ENCODE measurements around the gene TSHZ3. TPM values are rescaled to one million over a fixed set of nuclear protein-coding genes. Genes with fewer than 3 reads are reported as not detected.
A peak's percentile ranks its signal among the peaks of the same experiment; 100 is the strongest.

TSHZ3 gene
- total RNA-seq, 4 donors from 2014 or later: 0.19 to 5.3 (median 1.9) TPM

DNA sequence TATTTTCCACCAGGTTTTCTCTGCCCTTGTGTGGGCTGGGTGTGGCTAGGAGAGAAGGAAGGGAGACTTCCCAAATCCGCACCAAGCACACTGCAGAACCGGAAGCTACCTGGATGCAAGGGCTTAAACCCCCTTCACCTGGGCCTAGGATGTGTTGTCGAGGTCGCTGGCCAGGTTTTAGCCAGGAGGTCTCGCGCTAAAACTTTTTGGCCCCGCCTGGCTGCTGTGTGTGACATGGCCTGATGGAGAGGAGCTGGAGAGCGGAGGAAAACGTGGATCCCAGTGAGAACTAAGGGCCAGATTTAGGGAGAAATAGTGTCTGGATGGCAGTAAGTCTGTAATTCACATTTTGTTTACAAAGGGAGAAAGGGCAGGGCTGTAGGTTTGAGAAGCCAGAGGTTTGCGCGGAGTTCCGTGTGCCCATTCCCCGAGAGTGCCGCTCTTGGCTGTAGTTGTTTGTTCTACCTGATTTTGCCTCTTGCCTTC is 3.1 kb upstream of the TSHZ3 start:
- TF ChIP-seq CTCF (IDR thresholded peaks at IDR 0.05) (no peak), POLR2A (IDR thresholded peaks at IDR 0.05) (no peak)
- peaks cover 0 to 99% (median 8%) of the 10 kb centered on the region in 4 donors for H3K27me3 ChIP-seq
- H3K27ac ChIP-seq: no peak overlapping the region
- DNase-seq: no peak
- H3K36me3 ChIP-seq: no peaks in the 10 kb centered on the region
- H3K9me3 ChIP-seq: no peaks in the 10 kb centered on the region
- peak overlapping the region in 2 of 4 donors; percentile 91 to 98 for H3K4me3 ChIP-seq
- intact Hi-C loops (cut with DNase I): no loop called here
- peaks cover 30 to 79% (median 30%) of the 10 kb centered on the region in 3 donors for H3K4me1 ChIP-seq
- 47 to 87% methylated on average over 13 to 14 of the region's 14 CpGs for WGBS, 2 donors

DNA sequence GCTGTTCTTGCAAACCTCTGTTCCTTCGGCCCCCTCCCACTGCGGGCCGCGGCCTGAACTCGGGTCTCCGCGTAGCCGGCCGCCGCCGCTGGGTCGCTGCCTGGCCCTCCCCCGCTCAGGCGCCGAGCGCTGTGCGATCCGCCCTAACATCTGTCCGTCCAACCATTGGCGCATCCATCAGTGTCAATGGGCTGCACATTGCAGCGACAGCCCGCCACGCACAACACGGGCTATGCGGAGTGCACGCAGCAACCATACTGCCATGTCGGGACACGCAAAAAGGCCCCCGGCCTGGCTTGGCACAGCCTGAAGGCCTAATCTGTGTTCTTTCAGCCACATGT is 2.6 kb upstream of the TSHZ3 start:
- H3K4me3 ChIP-seq: peak overlapping the region; percentile 63 to 98 (median 80)
- H3K36me3 ChIP-seq: no peaks in the 10 kb centered on the region
- H3K9me3 ChIP-seq: no peaks in the 10 kb centered on the region
- TF ChIP-seq CTCF (IDR thresholded peaks at IDR 0.05) (no peak), POLR2A (IDR thresholded peaks at IDR 0.05) (no peak)
- peaks cover 30 to 79% (median 30%) of the 10 kb centered on the region in 3 donors for H3K4me1 ChIP-seq
- DNase-seq: no peak
- H3K27me3 ChIP-seq: peaks cover 0 to 94% (median 8%) of the 10 kb centered on the region in 4 donors
- WGBS, 2 donors: 29 to 45% methylated on average over 13 to 22 of the region's 29 CpGs
- intact Hi-C loops (cut with DNase I): no loop called here
- peak overlapping the region in 3 of 4 donors; percentile 65 to 95 (median 77) for H3K27ac ChIP-seq

- Histone ChIP-seq H3K27ac (peak overlapping the region; percentile 65 to 98 (median 86)), H3K4me3 (peak overlapping the region; percentile 63 to 98 (median 80)), H3K4me1 (peaks cover 26 to 74% (median 30%) of the 10 kb centered on the region in 3 donors), H3K27me3 (peaks cover 0 to 88% (median 5%) of the 10 kb centered on the region in 4 donors), H3K36me3 (no peaks in the 10 kb centered on the region), H3K9me3 (no peaks in the 10 kb centered on the region)
- intact Hi-C loops (cut with DNase I): no loop called here
- DNase-seq: no peak
- WGBS, 2 donors: 3 to 8% methylated on average over 14 to 38 of the region's 72 CpGs
- TF ChIP-seq POLR2A (IDR thresholded peaks at IDR 0.05) (no peak), CTCF (IDR thresholded peaks at IDR 0.05) (no peak)
These were observed 2.0 kb upstream of the TSHZ3 start for GRCh38 chr19:31351056-31351854.

DNA sequence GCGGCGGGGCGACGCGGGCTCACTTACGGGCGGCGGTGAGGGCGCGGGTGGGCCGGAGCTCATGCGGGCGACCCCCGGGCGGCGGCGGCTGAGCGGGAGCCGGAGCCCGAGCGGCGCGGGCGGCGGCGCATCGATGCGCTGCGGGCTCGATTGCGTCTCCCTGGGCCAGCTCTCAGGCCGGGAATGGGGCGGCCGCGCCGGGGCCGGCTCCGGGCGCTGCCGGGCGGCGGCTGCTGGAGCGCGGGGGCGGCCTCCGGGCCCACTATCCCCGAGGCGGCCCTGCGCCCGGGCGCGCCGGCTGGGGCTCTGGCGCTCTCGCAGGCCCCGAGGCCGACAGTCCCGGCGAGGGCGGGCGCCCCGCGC is 1.4 kb upstream of the TSHZ3 start:
- no peaks in the 10 kb centered on the region for H3K9me3 ChIP-seq
- peaks cover 0 to 83% (median 3%) of the 10 kb centered on the region in 4 donors for H3K27me3 ChIP-seq
- no peaks in the 10 kb centered on the region for H3K36me3 ChIP-seq
- TF ChIP-seq POLR2A (IDR thresholded peaks at IDR 0.05) (no peak), CTCF (IDR thresholded peaks at IDR 0.05) (no peak)
- intact Hi-C loops (cut with DNase I): no loop called here
- no peak for DNase-seq
- peaks cover 26 to 73% (median 30%) of the 10 kb centered on the region in 3 donors for H3K4me1 ChIP-seq
- peak overlapping the region; percentile 63 to 98 (median 80) for H3K4me3 ChIP-seq
- 4 to 12% methylated on average over 17 to 20 of the region's 63 CpGs for WGBS, 2 donors
- H3K27ac ChIP-seq: peak overlapping the region; percentile 77 to 98 (median 90)

DNA sequence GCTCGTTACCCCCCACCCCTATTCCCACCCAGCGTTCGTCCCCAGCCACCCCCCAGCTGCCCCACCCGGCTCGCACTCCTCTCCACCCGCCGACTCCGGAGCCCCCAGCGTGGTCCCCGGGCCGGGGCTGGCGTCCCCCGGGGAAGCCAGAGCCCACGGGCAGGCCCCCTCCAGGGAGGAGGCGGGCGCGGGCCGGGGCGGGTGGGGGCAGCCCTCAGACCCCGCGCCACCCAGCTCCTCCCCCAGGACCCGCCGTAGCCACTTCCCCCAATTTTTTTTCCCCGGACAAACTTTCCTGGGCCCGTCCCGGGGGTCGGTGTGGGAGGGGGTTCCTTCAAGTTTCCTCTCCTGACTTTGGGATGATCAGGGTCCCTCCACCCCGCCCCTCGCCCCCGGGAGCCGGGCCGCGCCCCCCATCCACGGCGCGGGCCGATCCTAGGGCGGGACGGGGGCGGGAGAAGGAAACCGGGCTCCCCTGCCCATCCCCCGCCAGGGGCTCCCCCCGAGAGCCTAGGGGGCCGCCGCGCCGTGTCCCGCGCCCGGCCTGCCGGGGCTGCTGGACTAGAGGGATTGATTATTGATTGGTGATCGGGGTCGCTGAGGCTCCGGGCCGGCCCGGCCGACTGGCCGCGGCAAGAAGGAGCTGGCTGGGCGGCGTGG is 927 bp upstream of the TSHZ3 start:
- intact Hi-C loops (cut with DNase I): no loop called here
- TF ChIP-seq POLR2A (IDR thresholded peaks at IDR 0.05): no peak
- no peak for TF ChIP-seq CTCF (IDR thresholded peaks at IDR 0.05)

More for the DNA sequence above, 927 bp upstream of the TSHZ3 start:
- Histone ChIP-seq H3K27me3 (peaks cover 0 to 77% (median under 1%) of the 10 kb centered on the region in 4 donors), H3K9me3 (no peaks in the 10 kb centered on the region), H3K4me1 (peaks cover 26 to 73% (median 30%) of the 10 kb centered on the region in 3 donors), H3K4me3 (peak overlapping the region; percentile 63 to 98 (median 80)), H3K27ac (peak overlapping the region; percentile 77 to 98 (median 90)), H3K36me3 (no peaks in the 10 kb centered on the region)
- no CpG with 5 or more reads among the region's 61 CpGs for WGBS, 2 donors
- DNase-seq: no peak

All from esophagus squamous epithelium (tissue), 5 donors.